ENCODE results near the gene ABCA10. TPM values are rescaled to one million over a fixed set of nuclear protein-coding genes. Genes with fewer than 3 reads are reported as not detected.

Gene ABCA10
- total RNA-seq, 2 donors from 2014 or later: 2.0 to 4.7 TPM

DNA sequence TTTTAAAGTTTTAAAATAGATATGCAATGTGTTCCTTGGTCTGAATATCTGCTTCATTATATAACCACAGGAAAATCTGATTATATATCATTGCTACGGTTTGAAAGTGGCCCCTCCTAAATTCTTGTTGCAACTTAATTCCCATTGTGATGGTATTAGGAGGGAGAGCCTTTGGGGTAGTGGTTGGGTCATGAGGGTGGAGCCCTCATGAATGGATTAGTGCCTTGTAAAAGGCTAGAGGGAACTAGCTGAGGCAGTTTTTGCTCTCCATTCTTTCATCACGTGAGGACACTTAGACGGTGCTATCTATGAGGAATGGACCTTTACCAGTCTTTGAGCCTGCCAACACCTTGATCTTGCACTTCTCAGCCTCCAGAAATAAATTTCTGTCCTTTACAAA lies 94.5 kb downstream of the ABCA10 start:
- peaks cover 5% of the 10 kb centered on the region for H3K36me3 Mint-ChIP-seq
- H3K27me3 Mint-ChIP-seq: no peaks in the 10 kb centered on the region
- H3K4me1 Mint-ChIP-seq (ENCODE audit: low read depth in 2 of 2): no peaks in the 10 kb centered on the region
- no peak overlapping the region for H3K27ac Mint-ChIP-seq
- DNase-seq (ENCODE audit: low spot score): no peak
- no peak overlapping the region for H3K4me3 Mint-ChIP-seq
- H3K9me3 Mint-ChIP-seq: peaks cover 3% of the 10 kb centered on the region
- ATAC-seq: no peak

DNA sequence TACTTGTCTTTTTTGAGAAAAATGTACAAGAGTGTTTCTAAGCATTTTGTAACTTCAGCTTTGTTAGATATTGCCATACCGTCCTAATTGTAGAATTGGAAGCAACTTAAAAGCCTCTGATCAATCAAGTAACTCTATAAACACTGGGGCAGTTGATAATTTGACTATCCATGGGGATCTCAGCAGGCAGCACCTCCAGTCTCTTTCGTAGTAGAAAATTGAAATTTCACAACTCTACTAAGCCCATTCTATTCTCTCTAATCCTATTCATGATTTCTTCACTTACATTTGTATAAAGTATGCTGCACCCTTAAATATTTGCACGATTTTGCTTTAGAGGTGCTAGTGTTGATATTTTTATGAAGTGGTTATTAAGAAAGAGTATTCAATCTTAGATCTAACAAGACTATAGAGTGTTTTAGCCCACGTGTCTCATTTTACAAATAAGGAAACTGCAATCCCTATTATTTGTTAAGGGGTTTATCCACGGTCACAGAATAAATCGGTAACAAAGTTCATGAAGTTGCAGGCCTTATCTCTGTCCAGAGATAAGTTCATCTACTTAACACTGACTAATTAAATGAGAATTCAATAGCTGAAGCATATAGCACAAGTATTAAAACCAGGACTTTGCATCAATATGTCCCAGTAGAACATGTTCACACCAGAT lies 97.9 kb downstream of the ABCA10 start:
- no peak for ATAC-seq
- no peak overlapping the region for H3K27ac Mint-ChIP-seq
- DNase-seq (ENCODE audit: low spot score): no peak

DNA sequence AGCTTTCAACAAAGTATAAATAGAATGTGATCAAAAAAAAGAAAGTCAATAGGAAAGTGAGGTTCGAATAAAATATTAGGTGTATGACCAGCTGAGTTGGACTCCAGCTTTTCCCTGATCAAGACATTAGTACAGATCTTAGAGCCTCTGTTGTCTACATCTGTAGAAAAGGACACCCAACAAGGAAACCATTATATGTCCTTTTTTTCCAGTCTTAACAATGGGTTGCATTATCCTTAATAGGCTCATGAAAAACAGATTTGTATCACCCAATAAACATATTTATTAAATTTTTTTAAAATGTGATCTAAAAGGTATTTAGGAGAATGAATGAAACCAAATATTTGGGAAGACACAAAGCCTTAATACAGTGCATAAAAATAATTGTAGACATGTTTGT lies 105.0 kb downstream of the ABCA10 start:
- Mint-ChIP-seq H3K36me3 (no peaks in the 10 kb centered on the region), H3K4me3 (no peak overlapping the region), H3K4me1 (ENCODE audit: low read depth in 2 of 2) (no peaks in the 10 kb centered on the region), H3K9me3 (no peaks in the 10 kb centered on the region), H3K27ac (no peak overlapping the region), H3K27me3 (peaks cover 4 to 8% of the 10 kb centered on the region in 2 donors)
- no peak for ATAC-seq
- DNase-seq (ENCODE audit: low spot score): no peak

More for the DNA sequence above, 97.9 kb downstream of the ABCA10 start:
- H3K36me3 Mint-ChIP-seq: peaks cover 4% of the 10 kb centered on the region
- no peaks in the 10 kb centered on the region for H3K27me3 Mint-ChIP-seq
- no peak overlapping the region for H3K4me3 Mint-ChIP-seq
- no peaks in the 10 kb centered on the region for H3K4me1 Mint-ChIP-seq (ENCODE audit: low read depth in 2 of 2)
- peaks cover 3% of the 10 kb centered on the region for H3K9me3 Mint-ChIP-seq

DNA sequence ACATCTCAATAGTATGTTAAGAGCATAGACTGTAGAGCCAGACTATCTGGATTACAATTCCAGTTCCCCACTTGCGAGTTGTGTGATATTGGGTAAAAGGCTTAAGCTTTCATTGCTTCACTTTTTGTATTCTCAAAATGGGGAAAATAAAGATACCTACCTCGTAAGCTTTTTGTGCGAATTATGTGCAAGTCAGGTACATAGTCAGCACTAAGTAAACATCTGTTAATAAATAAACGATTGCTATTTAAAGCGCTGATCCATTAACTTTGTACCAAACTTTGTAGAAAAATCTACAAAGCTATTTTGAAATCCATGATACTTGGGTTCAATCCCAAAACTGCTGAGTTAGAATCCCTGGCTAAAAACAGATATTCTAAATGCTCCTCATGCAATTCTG lies 106.6 kb downstream of the ABCA10 start:
- Mint-ChIP-seq H3K27ac (no peak overlapping the region), H3K4me1 (ENCODE audit: low read depth in 2 of 2) (no peaks in the 10 kb centered on the region), H3K27me3 (peaks cover 4 to 13% of the 10 kb centered on the region in 2 donors), H3K4me3 (no peak overlapping the region), H3K9me3 (no peaks in the 10 kb centered on the region), H3K36me3 (no peaks in the 10 kb centered on the region)
- DNase-seq (ENCODE audit: low spot score) (no peak), ATAC-seq (no peak)

DNA sequence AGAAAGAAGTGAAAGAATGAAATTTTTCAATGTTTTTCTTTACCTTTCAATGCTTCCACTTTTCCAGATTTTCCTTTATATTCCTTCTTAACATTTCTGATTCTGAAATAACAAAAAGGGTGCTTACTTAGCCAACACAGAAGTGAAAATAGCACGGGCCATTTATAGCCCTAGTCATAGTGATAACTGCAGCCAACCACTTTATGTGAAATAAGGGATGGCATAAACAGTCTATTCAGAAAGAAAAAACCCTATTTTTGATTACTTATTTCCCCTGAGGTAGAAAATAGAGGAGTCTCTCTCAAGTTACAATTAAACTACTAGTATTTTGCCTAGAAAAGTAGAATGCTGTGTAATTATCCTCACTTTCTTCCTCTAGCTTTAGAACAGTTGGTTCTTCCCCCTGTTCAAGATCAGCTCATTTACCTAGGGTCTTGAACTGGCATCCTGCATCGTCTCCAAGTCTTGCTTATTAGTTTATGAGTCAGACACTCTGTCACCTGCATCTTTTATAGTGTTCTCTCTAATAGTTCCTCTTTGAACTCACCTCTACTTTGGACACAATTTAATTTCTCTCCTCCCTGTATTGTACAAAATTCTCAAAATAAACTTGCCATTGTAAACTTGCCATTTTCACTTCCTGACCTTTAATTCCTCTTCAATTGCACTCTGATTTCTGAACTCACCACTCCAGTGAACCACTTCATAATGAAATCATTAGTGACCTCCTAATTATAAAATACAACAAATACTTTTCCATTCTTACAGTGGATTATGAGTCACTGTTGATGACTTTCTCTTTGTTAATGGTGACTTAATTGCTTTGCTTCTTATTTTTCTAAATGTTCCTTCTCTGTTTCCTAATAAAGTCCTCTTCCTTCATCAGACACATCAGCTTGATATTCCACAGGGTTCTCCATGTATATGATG lies 110.5 kb downstream of the ABCA10 start:
- Mint-ChIP-seq H3K27ac (no peak overlapping the region), H3K4me3 (no peak overlapping the region), H3K36me3 (no peaks in the 10 kb centered on the region), H3K4me1 (ENCODE audit: low read depth in 2 of 2) (no peaks in the 10 kb centered on the region), H3K9me3 (no peaks in the 10 kb centered on the region), H3K27me3 (peaks cover 4 to 13% of the 10 kb centered on the region in 2 donors)
- ATAC-seq (no peak), DNase-seq (ENCODE audit: low spot score) (no peak)

DNA sequence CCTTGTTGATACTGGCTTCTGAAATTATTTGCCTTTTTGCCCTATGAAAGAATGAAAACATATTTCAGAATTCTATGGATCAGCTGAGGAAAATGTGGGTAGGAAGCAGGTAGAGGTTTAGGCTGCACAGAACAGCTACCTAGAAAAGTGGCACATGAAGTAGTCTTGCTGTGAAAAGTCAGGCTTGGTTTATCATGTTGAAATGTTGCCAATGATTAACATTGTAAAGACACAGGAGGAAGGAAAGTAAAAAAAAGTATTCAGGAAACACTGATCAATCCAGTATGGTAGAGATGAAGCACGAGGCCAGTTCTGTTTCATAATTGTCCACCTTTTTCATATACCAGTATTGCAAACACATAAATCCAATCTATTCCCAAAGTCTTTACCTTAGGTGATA lies 116.8 kb downstream of the ABCA10 start:
- H3K27ac Mint-ChIP-seq: no peak overlapping the region
- ATAC-seq (no peak), DNase-seq (ENCODE audit: low spot score) (no peak)
- H3K4me3 Mint-ChIP-seq: no peak overlapping the region
- H3K36me3 Mint-ChIP-seq: no peaks in the 10 kb centered on the region
- no peaks in the 10 kb centered on the region for H3K9me3 Mint-ChIP-seq
- H3K4me1 Mint-ChIP-seq (ENCODE audit: low read depth in 2 of 2): no peaks in the 10 kb centered on the region
- H3K27me3 Mint-ChIP-seq: no peaks in the 10 kb centered on the region

DNA sequence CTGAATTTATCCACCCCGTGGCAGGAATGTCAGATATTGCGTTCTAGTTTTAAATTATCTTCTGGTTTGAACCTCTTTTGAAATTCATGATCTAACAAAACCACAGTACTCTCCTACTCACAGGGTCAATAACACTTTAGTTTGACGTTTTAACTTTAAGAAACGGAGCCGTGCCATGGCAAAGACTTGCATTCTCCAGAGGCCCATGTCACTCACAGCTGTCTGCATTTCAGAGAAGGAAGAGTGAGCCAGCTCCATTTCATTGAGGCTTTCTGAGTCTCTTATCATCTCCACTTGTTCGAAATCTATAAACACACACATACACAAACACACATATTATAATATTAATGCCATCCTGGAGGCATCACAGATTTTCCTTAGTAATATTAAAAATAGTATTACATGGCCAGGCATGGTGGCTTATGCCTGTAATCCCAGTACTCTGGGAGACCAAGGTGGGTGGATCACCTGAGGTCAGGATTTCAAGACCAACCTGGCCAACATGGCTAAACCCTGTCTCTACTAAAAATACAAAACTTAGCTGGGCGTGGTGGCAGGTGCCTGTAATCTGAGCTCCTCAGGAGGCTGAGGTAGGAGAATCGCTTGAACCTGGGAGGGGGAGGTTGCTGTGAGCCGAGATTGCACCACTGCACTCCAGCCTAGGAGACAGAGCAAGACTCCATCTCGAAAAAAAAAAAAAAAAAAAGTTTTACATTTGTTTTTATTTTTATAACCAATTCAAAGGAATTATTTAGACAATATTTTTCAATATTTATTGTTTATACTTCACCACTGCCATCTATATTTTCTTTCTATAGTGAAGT lies 122.5 kb downstream of the ABCA10 start:
- DNase-seq (ENCODE audit: low spot score) (no peak), ATAC-seq (no peak)
- H3K36me3 Mint-ChIP-seq: no peaks in the 10 kb centered on the region
- no peak overlapping the region for H3K27ac Mint-ChIP-seq
- H3K4me3 Mint-ChIP-seq: no peak overlapping the region
- H3K27me3 Mint-ChIP-seq: no peaks in the 10 kb centered on the region
- no peaks in the 10 kb centered on the region for H3K9me3 Mint-ChIP-seq
- H3K4me1 Mint-ChIP-seq (ENCODE audit: low read depth in 2 of 2): no peaks in the 10 kb centered on the region

DNA sequence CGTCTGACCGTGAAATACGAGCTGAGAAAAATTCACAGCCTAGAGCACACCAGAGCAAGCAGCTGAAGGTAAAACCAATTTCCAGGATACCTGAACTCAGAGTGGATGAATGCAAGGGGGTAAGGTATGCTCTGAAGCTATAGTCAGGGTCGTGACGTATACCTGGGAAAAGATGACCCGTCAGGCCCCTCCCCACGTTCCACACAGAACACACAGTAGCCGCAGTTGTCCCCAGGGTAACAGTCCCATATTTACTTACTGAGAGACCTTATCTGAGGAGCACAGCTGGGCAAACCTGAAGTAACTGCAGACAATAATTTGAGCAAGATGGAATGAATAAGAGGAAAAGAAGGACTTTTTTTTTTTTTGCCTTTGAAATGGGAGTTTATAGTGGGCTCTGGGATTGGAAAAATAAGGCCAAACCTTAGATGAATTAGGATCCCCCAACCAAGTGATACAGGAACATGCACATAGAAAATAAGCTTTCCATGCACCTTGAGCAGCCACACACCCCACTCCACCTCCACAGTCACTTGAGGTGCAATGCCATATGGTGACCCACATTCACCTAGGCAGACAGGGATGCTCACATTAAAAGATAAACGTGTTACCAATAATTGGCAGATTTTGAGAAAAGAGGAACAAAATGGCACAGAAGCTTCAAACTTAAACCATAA lies 124.9 kb downstream of the ABCA10 start:
- Mint-ChIP-seq H3K27me3 (no peaks in the 10 kb centered on the region), H3K9me3 (no peaks in the 10 kb centered on the region), H3K27ac (no peak overlapping the region), H3K36me3 (no peaks in the 10 kb centered on the region), H3K4me3 (no peak overlapping the region), H3K4me1 (ENCODE audit: low read depth in 2 of 2) (no peaks in the 10 kb centered on the region)
- DNase-seq (ENCODE audit: low spot score): no peak
- ATAC-seq: no peak

DNA sequence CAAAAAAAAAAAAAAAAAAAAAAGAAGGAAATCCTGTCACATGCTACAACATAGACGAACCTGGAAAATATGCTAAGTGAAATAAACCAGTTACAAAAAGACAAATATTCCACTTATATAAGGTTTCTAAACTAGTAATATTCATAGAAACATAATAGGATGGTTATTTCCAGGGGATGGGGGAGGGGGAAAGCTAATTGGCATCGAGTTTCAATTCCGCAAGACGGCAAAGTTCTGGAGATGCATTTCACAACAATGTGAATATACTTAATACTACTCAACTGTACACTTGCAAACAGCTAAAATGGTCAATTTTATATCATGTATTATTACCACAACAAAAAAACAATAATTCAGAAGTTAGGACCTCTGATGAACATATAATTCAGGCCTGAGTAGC lies 130.0 kb downstream of the ABCA10 start:
- no peak overlapping the region for H3K4me3 Mint-ChIP-seq
- no peaks in the 10 kb centered on the region for H3K27me3 Mint-ChIP-seq
- no peak overlapping the region for H3K27ac Mint-ChIP-seq
- no peak for DNase-seq (ENCODE audit: low spot score)
- H3K9me3 Mint-ChIP-seq: no peaks in the 10 kb centered on the region
- H3K4me1 Mint-ChIP-seq (ENCODE audit: low read depth in 2 of 2): no peaks in the 10 kb centered on the region
- ATAC-seq: no peak
- H3K36me3 Mint-ChIP-seq: no peaks in the 10 kb centered on the region

Other genes starting within 250 kb of the ABCA10 start
- gene ABCA9, start 167.9 kb downstream of the ABCA10 start, total RNA-seq: under 1 TPM in 1 of 2 donors, not detected in 1; 0.12 TPM
- gene ABCA6, start 86.9 kb downstream of the ABCA10 start, total RNA-seq: 1 to 10 TPM; 1.1 to 1.3 TPM
- gene ABCA5, start 98.3 kb upstream of the ABCA10 start, total RNA-seq: 10 to 100 TPM; 22.9 to 61.4 TPM
- under 1 TPM; 0.36 to 0.53 TPM for gene MAP2K6, start 185.9 kb upstream of the ABCA10 start, total RNA-seq

All from natural killer cell treated with Interleukin-12 subunit alpha and Interleukin-12 subunit beta and Interleukin-15 and Interleukin-18, amount 100 ng/mL, for 72 hours (primary cell).